GM11168 (cell line): ENCODE measurements around the gene MS4A8.
"Not testable (repeated sequence)": the region's sequence is repeated elsewhere in the genome, so short reads cannot be mapped to it uniquely, and the experiment has no call there.

ENCODE experiments used
- in situ Hi-C: fragments of 300-500 bp; cut with MboI; formaldehyde crosslinking; loops from one replicate; pipeline ENCODE4 v1.12.0; 2022; ENCODE audit warnings: low sequenced_read_pairs; ENCODE audit not compliant: unreplicated experiment

MS4A8 gene

GRCh38 chr11:60699284-60699691 lies at the start of gene MS4A8:
TSS of gene MS4A8 (plus strand) at chr11:60699612. CDS start at chr11:60700861, 1,249 bp downstream.
- in situ Hi-C loops: no loop called here

DNA sequence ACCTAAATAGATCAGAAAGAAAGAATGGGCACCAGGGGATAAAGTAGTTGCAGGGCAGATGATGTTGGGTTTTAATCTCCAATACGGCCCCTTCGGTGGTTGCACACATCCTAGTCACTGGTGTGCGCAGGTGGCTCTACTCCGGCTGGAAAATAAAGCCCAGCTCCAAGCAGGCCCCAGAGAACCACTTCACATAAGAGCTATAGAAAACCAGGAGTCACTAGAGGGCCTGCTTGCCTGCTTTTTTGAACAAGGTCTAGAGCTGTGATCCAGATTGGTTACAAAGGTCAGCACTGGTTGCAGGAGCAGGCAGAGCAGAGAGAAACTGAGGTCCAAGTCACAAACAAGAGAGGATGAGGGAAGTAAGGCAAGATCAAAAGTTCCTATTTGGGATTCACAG lies 41.5 kb upstream of the MS4A8 start:
- in situ Hi-C loops: no loop called here

GRCh38 chr11:60658409-60658808 lies 41.0 kb upstream of the MS4A8 start:
- in situ Hi-C loops: no loop called here

- in situ Hi-C loops: no loop called here
Observed at GRCh38 chr11:60672255-60672654, 27.2 kb upstream of the MS4A8 start.

DNA sequence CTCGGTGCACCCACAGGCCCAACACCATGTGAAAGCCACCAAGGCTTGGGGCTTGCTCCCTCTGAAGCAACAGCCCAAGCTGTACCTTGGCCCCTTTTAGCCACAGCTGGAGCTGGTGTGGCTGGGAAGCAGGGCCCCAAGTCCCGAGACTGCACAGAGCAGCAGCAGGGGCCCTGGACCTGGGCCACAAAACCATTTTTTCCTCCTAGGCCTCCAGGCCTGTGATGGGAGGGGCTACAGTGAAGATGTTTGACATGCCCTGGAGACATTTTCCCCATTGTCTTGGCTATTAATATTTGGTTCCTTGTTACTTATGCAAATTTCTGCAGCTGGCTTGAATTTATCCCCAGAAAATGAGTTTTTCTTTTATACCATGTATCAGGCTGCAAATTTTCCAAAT lies 21.2 kb upstream of the MS4A8 start:
- in situ Hi-C loops: not testable (repeated sequence)

DNA sequence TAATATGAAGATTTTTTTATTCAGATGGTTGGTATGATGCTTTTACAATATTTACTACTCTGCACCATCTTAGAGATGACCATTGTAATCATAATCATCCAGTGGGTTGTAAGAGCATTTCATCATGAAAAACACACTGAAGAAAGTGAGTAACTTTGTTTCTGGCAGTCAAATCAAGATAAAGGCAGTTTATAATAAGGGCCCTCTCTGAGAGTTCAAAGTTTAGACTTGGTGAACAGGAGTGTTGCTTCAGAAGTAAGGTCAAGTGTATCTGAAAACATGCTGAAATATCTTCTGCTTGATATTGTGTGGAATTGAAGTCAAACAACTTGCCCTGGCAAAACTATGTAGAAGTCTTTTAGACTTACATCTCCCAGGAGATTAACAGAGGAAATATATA lies 19.5 kb upstream of the MS4A8 start:
- in situ Hi-C loops: no loop called here

- in situ Hi-C loops: no loop called here
Observed at GRCh38 chr11:60680455-60681119, 18.8 kb upstream of the MS4A8 start.

DNA sequence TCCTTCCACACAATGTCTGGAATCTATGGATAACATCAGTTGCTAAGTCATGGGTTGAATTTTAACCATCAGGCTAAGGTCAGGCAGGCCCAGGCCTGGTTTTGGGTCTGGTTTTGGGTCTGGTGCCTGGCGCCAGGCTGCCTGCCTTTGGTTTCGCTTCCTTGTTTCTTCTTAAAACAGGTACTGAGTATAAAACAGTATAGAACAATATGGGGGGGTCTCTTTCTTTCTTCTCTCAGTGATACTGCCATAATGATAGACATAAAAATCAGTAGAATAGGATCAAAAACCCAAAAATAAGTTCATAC lies 14.9 kb upstream of the MS4A8 start:
- in situ Hi-C loops: not testable (repeated sequence)

GRCh38 chr11:60691661-60692060 lies 7.8 kb upstream of the MS4A8 start:
- in situ Hi-C loops: no loop called here

GRCh38 chr11:60699936-60700335 lies 524 bp downstream of the MS4A8 start:
- in situ Hi-C loops: no loop called here

DNA sequence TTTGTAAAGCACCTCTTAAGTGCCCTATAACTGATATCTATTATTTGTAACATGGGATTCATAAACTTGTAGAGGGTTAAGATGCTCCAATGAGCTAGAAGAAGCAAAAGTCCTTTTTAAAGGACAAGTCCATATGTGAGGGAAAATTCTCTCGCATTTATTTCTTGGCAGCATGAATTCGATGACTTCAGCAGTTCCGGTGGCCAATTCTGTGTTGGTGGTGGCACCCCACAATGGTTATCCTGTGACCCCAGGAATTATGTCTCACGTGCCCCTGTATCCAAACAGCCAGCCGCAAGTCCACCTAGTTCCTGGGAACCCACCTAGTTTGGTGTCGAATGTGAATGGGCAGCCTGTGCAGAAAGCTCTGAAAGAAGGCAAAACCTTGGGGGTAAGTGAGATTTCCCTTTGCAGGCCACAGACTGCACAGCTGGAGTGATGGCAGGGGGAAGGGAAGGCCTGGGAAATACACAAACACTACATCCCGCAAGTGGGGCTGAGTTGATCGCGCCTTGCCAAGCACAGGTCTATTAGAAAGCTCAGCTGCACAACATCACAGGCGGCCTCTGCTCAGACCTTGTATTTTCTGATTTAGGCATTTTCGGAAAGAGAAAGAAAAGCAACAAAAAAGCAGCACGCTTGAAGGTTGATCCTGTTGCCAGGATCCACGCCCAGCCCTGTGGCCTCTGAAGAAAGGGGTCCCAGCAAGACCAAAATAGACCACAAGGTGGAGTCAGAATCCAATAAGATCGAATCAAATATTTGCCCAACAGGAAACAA lies 1.5 kb downstream of the MS4A8 start:
- in situ Hi-C loops: no loop called here

GRCh38 chr11:60701469-60701818 lies 2.0 kb downstream of the MS4A8 start:
- in situ Hi-C loops: no loop called here

DNA sequence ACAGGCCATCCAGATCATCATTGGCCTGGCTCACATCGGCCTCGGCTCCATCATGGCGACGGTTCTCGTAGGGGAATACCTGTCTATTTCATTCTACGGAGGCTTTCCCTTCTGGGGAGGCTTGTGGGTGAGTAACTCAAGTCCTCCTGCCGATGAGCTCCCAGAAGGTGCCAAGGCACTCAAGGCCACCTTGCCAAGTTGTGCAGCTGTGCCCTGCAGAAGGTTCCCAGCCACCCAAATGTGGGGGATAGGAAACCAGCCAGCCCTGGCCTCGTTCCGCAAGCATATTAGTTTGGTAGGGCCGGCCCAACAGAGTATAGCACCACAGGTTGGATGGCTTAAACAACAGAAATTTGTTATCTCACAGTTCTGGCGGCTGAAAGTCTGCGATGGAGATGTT lies 4.0 kb downstream of the MS4A8 start:
- in situ Hi-C loops: no loop called here

GRCh38 chr11:60705895-60706294 lies 6.5 kb downstream of the MS4A8 start:
- in situ Hi-C loops: no loop called here

DNA sequence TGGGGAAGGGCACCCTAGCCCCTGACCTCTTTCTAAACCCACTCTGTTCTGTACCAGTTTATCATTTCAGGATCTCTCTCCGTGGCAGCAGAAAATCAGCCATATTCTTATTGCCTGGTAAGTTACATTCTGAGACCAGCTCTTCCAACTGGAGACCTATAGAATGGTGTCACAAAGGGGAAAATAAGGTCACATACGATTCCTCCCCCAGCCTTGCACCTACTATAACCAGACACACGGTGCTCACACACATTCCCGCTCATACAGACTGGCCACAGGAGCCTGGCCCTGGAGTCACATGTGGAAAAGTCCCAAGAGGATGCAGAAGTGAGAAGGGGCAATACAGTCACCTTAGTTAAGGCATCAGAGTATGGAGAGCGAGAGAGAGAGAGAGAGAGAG lies 7.5 kb downstream of the MS4A8 start:
- in situ Hi-C loops: no loop called here

DNA sequence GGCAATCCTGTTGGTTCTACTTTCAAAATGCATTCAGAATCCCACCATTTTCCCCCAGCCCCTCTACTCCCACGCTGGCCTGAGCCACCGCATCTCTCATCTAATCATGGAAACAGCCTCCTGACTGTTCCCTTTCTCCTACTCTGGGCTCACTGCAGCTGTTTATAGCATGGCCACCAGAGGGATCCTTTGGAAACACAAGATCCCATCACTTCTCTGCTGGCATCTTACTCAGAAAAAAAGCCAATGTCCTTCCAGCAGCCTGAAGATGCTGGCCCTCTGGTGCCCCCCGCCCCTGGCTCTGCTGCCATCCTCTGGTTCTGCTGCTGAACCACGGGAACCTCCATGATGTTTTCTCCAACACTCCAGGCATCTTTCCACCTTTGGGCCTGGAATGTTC lies 11.1 kb downstream of the MS4A8 start:
- in situ Hi-C loops: no loop called here

DNA sequence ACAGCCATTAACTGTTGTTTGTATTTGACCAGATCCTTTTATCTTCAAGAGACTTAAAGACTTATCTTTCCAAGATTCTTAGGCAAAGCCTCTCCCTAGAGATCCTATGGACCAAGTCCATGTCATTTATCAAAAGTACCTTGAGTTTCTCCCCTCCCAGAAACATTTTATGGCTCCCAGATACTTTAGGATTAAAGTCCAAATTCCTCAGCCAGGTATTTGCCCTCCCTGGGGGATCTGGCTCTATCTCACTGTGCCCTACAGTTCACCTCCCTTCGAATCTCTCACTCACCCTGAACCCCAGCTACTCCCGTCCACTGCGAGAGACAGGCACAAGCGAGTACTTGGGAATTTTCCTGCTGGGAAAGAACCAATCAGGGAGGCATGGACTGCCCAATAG lies 11.9 kb downstream of the MS4A8 start:
- in situ Hi-C loops: no loop called here

- in situ Hi-C loops: not testable (repeated sequence)
Observed at GRCh38 chr11:60713423-60713822, 14.0 kb downstream of the MS4A8 start.

- in situ Hi-C loops: no loop called here
Observed at GRCh38 chr11:60717956-60718355, 18.5 kb downstream of the MS4A8 start.

DNA sequence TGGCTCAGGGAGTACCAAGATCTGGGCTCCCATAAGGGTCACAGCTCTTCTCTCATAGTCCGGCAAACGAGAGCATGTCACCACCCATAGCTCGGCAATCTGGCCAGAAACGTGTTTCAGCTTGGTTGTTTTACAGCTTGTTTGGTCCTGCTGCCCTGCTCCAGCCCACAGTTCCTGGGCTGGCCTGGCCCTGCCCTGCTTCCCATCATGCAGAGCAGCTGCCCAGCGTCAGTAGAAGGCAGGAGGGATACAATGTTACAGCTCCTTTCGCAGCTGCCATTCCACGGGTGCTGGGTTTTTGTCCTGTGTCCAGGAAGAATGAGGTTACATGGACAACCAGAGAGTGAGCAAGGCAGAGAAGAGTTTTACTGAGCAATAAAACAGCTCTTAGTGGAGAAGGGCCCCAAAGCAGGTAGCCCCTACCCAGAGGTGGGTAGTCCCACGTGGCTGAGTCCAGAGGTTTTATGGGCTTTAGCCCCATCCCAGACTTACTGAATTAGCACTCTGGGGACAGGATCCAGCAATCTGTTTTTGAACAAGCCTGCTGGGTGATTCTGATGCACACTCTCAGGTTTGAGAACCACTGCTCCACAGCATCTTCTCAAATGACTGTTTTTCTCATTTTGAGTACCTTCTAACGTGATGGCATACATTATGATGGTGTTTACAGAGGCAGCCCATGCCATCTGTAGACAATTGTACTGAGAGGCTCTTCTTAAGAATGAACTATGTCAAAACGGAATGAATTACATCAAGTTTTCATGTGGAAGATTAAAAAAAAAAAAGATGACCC lies 19.3 kb downstream of the MS4A8 start:
- in situ Hi-C loops: no loop called here

DNA sequence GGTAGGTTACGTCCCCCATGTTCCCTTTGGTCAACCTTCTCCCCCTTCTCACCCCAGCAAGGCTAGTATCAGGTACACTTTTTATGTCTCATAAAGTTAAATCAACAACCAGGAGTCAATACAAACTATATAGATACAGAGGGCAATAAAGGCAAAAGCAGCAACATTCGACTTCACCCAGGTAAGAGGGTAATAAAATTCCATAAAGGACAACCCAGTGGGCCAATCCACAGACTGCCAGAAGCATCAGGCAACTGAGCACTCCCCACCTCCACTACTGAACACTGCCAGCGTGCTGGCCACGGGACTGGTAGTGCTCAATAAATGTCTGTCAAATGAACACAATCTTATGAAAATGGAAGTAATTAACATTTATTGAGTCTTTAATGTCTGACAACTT lies 20.0 kb downstream of the MS4A8 start:
- in situ Hi-C loops: no loop called here
